HG02981 (cell line): ENCODE results near the gene GARIN5B.
A peak's percentile ranks its signal among the peaks of the same experiment; 100 is the strongest.
"Not testable (repeated sequence)": the region's sequence is repeated elsewhere in the genome, so short reads cannot be mapped to it uniquely, and the experiment has no call there.

ENCODE experiments used
- ATAC-seq: cut with Tn5 transposase; IDR thresholded peaks from one replicate; pipeline ENCODE4 v1.9.1; 2021; ENCODE audit warnings: mild to moderate bottlenecking, moderate library complexity; ENCODE audit not compliant: unreplicated experiment

The GARIN5B gene

DNA sequence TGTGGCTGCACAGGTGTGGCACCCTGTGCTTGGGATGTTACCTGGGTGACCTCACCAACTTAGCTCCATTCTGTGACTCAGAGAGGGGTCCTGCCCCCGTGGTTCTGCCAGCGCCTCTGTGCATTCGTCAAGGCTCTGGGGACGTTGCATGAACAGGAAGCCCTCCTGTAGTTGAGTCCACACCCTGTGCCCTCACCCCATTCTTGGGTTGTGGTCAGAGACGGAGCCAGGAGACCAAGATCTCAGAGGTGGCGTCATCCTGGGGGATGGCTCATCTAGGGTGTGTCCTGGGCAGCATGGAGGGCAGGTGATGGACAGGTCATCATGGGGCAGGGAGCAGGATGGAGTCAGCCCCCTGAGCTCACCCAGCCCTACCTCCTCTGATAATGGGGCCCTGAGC is 11.0 kb downstream of the GARIN5B start:
- ATAC-seq = no peak

- no peak for ATAC-seq
Observed at GRCh38 chr19:55350620-55351315, 12.3 kb downstream of the GARIN5B start.

DNA sequence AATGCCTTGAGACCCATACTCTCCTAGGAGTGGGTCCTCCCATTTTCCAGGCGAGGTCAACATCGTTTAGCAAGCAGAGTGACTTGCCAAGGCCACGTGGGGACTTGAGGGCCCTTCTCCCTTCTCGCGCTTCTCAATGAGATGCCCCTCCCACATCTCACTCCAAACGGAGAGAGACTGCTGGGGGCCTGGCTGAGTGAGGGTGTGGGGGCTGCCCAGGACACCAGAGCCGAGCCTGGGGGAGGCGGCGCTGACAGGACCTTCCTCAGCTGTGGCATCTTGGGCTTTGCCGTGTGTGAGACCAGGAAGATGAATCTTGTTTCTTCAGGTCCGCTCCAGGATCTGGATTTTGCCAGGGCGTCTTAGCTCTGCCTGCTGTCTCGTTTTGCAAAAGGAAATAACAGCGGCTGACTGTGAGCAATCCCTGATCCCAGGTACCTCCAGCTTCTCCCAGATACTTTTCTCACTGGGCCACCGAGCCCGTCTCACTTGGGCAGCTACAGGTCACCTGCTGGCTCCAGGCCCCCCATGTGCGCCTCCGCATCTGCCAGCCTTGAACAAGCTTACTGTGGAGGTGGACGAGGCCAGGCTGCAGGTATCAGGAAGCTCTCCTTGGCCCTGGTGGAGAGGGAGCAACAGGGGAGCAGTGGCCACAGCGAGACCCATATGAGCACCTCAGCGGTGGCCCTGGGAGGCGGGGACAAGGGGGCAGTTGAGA is 14.6 kb downstream of the GARIN5B start:
- ATAC-seq = no peak

- ATAC-seq = no peak
Observed at GRCh38 chr19:55347442-55348009, 15.5 kb downstream of the GARIN5B start.

DNA sequence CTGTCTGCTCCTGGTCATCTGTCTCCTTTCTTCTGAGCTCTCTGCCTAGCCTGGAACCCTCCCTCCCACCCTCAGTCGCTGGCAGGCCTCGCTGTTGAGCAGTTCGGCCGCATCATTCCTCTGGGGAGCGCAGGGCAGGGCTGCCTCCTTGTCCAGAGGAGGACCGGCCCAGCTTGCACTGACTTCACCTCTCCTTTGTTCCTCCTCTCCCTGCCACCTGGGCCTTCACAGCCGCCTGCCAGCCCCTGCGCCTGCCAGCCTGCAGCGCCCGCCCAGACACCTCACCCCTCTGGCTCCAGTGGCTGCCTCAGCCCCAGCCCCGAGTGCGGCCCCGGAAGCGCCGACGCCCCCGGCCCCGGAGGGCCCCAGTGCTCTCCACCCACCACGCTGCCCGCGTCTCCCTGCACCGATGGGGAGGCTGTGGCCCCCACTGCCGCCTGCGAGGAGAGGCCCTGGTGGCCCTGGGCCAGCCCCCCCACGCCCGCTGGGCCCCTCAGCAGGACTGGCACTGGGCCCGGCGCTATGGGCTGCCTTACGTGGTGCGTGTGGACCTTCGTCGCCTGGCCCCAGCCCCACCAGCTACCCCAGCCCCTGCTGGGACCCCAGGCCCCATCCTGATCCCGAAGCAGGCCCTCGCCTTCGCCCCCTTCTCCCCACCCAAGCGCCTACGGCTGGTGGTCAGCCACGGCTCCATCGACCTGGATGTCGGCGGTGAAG is 16.2 kb downstream of the GARIN5B start:
- ATAC-seq = no peak

- no peak for ATAC-seq
Observed at GRCh38 chr19:55345818-55346724, 17.0 kb downstream of the GARIN5B start.

DNA sequence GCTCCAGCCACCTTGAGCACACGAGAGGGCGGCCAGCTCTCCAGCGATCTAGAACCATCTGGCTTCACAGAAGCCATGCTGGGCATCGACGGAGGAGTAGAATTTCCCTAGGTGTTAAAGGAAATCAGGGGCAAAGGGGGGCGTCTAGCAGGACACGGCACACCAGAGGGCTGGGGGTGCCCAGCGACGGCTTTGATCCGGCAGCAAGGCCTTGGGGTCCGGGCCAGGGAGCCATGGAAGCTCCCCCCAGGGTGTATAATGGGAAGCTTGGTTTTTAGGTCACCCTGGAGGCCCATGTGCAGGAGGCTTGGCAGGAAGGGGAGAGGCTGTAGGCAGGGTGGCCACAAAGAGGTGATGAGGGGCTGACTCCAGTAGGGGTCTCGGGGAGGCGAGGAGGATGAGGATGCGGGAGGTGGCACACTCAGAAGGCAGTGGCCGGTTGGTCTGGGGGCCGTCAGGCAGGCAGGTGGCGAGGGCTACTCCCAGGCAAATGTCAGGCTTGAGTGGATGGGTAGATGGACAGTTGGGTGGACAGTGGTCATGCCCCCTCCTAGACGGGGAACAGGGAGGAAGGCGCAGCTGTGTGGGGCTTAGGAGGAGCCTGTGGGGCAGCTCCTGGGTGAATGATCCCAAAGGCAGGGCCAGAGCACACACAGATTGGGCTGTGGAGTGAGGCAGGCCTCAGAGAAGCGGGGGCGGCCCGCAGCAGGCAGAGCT is 17.8 kb downstream of the GARIN5B start:
- no peak for ATAC-seq

DNA sequence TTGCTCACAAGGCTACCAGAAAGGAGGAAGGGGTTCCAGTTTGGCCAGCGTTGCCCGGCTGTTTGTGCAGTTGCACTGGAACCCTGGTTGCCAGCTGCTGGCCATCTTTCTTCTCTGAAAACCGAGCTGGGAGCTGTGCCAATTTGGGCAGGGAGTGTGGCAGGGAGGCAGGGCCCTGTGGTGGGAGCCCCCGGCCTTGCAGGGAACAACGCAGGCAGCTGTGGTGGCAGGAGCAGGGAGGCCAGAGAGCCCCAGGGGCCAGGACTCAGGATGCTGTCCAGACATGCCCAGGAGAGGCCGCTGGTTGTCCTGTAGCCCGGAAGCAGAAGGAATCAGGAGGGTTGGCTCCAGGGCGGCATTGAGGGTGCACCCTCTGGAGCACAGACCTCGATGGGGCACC is 18.6 kb downstream of the GARIN5B start:
- ATAC-seq = no peak

DNA sequence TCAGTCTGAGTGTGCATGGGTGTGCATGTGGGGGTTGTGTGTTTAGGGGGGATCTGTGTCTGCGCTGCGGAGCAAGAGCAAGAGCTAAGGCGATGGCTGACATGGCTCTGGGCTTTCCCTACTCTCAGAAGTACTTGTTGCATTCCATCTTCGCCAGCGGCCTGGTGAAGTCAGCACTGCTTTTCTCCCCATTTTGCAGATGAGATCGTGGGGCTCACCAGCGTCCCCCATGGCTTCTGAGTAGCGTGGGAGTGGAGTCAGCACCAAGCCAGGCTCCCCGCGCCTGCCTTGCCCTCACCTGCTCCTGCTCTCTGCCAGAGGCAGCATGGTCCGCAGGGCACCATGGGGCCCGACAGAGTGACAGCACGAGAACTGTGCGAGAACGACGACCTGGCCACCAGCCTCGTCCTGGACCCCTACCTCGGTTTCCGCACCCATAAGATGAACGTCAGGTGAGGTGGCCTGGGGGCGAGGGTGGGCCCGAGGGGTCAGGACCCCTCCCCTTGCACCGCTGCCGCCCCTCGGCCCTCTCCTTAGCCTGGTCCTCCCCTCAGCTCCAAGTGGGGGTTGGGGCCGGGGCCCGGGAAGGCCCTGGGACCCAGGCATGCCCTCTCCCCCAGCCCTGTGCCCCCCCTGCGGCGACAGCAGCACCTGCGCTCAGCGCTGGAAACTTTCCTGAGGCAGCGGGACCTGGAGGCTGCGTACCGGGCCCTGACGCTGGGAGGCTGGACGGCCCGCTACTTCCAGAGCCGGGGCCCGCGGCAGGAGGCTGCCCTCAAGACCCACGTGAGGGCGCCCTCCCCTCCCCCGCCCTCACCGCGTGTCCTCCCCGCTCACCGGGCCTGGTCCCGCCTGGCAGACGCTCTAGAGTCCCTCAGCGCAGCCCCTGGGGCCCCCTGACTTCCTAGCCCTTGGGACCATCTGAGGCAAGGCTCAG is 21.2 kb downstream of the GARIN5B start:
- no peak for ATAC-seq

DNA sequence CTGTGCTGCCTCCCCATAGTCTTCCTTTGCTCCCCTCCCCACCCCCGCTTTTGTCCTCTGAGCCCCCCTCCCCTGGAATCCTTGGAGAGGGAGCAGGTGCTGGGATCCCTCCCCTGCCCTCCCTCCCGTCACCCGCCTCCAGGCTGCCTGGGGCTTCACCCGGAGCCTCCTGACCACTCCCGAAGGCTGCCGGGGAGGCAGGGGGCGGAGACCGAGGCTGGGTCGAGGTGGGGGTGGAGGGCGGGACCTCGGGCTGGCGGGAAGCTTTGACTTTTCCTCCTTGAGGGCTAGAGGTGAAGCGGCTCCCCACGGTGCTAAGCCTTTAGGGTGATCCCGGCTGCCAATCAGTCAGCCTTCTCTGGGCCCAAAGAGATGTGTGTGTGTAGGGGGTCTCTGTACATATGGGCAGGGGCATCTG is 21.9 kb downstream of the GARIN5B start:
- no peak for ATAC-seq

- ATAC-seq = no peak
Observed at GRCh38 chr19:55340784-55341147, 22.3 kb downstream of the GARIN5B start.

GRCh38 chr19:55339889-55340783 is 22.9 kb downstream of the GARIN5B start:
- ATAC-seq = no peak

DNA sequence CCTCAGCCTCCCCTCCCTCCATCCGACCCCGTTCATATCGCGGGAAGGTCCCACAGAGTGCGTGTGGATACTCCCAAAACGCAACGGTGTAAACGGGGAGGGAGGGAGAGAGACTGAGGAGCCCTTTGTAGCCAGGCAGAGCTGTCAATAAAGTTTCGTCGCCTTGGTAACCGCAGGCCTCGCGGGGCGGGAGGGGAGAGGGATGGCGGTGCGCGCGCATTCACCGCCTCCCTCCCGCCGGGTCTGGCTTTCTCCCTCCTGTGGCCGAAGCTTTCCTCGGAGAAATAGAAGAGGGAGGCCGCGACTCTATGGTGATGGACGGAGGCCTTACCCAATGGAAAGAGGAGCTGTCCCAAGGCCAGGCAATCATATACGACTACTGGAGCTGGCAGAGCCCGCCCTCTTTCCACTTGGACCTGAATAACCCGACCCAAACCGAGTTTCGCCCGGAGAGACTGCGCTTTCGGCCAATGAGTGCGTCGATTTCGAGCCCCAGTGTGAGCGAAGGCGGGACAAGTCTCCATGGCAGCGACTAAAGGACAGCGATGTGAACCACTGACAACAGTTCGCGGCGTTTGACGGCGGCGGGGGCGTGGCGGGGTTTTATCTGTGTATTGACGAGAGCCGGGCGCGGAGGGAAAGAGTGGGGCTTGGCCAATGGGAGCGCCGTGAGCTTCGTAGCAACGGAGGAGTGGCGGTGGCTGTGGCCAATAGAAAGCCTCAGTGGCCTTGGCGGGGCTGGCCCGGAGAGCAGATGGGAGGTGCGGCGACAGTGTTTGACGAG is 23.8 kb downstream of the GARIN5B start, which contains the start of gene KMT5C:
KMT5C (plus strand) TSS at position 772 of the 784 bp plus-strand sequence. CDS start 2,061 bp downstream, outside the sequence.
- ATAC-seq = peak; percentile 76

DNA sequence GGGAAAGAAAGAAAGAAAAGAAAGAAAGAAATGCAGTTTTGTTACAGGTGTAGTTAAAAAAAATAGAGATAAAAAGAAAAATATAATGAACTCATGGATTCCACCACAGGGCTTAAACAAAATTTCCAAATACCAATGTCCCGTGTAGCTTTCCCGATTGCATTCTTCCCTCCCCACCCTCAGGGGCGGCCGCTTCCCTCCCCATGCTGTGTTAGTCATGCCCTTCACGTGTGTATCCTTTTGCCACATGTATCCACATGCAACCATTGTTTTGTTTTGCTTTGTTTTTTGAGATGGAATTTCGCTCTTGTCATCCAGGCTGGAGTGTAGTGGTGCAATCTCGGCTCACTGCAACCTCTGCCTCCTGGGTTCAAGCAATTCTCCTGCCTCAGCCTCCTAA is 27.0 kb downstream of the GARIN5B start:
- ATAC-seq = no peak

DNA sequence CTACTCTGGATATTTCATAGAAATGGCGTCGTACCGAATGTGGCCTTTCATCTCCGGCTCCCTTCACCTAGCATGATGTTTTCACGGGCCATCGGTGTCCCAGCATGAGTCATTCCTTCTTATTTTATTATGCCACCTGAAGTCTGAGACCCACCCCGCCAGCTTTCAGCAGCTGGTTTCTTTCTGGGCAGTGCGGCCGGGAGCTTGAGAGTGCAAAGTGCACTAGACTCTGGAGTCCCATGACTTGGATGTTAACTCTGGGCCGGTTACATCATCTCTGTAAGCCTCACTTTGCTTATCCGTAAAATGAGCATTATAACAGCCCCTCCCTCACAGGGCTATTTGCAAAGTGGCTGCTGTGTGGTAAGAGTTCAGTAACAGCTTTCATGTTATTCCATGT is 29.2 kb downstream of the GARIN5B start:
- no peak for ATAC-seq

GRCh38 chr19:55329791-55330190 is 33.3 kb downstream of the GARIN5B start:
- ATAC-seq = not testable (repeated sequence)

GRCh38 chr19:55328774-55329318 is 34.2 kb downstream of the GARIN5B start:
- not testable (repeated sequence) for ATAC-seq
